GM19324 (cell line): Measurements from ENCODE around the gene HLA-E.
"Not testable (repeated sequence)": the region's sequence is repeated elsewhere in the genome, so short reads cannot be mapped to it uniquely, and the experiment has no call there.

ENCODE experiments used
- ATAC-seq: cut with Tn5 transposase; IDR thresholded peaks from one replicate; pipeline ENCODE4 v1.9.1; 2021; ENCODE audit warnings: mild to moderate bottlenecking, moderate library complexity; ENCODE audit not compliant: unreplicated experiment, low FRiP score

The HLA-E gene

DNA sequence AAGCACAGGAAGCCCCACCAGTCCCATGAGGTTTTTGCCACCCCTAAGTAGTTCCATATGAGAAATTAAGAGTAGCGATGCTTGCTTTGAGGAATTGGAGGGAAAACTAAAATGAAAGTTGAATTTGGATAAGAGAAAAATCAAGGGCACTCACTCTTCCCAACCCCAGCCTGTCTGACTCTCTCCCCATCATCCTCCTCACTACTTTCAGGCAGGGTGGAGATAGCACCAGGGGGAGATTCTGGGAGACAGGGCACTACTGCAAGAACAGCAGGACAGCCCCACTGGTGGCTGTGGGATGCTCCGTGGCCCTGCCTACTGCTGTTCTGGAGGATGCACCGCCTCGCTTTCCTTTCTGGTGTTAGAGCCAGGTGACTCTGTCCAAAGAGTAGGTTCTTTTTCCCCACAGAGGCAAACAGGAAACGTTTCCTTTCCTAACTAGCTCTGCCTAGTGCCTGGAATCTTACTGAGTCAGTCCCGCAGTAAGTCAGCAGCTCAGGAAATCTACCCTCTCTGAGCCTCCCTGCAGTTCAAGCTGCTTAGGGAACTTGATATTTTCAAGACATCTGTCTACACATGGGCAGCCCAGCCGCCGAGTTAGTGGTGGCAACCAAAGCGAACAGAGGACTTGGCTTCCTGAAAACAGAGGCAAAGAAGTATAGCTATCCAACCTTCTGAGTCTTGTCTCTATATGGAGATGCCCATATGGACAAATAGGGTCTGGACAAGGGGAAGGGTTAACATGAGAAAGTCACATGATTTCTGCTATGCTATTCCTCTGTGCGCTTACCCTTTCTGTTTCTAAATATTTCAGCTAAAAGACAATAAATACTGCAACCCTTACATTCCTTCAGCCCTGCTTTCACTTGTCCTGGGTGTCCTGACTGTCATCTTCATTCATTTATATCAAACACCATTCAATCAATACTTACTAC, 11.4 kb downstream of the HLA-E start:
- ATAC-seq, result no peak

DNA sequence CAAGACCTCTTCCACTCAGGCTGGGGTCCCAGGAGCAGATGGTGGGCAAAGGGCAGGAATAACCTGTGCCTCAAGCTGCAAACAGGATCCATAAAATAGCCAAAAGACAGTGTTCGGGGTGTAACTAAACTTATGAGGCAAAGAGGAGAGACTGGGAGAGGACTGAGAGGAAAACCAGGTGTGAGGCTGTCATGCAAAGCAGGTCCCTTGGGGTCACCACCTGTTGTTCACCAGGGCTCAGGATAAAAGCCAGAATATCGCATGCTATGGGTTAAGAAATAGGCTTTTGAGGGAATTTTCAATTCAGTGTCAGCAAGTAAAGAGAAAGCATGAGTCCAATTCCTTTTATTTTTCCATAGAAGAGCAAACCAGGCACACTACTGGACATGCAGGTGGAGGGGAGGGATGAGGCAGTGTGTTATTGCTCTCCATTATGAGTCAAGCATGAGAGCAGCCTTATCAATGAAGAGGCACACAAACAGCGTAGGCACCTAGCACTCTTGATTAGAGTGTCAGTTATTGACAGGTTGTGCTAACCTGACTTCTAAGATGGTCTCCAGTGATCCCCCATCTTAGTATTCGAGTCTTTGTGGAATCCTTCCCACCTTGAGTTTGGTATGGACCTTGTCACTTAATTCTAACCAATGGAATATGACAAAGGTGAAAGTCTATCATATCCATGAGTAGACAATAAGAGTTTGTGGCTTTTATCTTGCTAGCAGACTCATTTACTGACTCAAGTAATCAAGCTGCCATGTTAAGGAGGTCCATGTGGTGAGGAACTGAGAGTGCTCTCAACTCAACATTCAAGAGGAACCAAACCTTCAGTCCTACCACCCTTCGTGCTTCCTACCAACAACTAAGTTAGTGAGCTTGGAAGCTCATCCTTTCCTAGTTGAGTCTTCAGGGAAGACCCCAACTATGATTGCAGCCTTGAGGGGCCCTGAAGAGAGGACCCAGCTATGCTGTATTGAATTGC, 18.8 kb downstream of the HLA-E start:
- peak; percentile 26 for ATAC-seq

DNA sequence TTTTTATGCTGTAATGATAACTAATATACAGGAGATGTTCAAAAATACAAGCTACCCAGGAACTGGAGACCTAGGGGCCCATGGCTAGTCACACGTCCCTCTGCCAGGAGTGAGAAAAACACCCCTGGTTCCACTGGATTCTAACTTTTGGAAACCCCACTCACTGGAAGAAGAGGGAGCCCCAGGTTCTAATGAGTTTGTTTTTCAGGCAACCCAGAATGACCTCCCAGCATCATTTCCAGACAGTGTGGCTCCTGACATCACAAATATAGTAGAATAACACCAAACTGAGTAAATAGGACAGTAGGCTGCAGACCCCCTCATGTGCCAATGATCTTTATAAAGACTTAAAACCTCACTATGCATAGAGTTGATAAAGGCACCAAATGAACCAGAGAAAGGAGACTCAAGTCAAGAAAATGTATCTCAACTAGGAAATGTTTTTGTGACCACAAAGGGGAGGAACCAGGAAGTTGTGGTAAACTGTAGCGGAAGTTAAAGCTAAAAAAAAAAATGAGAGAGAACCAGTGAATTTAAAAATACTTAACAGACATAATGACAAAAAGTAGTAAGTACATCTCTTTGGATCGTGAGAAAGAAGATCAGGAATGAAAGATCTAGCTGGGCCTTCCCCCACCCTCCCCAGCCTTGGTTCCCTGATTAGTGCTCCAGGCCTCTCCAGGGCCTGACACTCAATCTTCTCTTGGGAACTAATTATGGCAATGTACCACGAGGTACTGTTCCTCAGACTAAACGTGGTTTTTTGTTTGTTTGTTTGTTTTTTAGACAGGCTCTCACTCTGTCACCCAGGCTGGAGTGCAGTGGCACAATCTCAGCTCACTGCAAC, 19.8 kb downstream of the HLA-E start:
- peak; percentile 60 for ATAC-seq

DNA sequence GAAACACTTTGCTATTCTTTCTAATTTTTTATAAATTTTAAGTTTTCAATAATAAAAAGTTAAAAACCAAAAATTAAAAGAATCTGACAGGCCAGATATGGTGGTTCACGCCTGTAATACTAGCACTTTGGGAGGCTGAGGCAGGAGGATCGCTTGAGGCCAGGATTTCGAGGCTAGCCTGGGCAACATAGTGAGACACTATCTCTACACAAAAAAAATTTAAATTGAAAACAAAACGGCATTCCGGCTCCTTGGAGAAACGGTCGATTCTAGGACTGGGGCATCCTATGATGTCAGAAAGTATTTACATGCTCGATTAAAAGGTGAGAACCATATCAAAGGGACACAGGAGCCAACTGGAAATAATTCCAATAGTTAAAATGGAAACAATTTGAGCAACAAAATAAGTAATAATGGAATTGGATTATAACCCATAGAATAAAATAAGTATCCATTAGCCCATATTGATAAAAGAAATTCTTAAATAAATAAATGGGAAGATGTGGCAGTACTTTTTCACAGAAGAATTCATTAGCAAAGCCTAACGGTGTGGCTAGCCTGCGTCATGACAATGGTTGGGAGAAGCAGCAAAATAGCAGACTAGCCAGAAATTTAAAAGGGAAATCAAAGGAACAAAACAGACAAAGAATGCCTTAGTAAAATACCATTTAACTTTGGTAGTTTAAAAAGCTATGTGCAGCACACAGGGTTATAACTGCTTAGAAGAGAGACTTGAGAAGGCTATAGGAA, 21.3 kb downstream of the HLA-E start:
- ATAC-seq, result no peak

DNA sequence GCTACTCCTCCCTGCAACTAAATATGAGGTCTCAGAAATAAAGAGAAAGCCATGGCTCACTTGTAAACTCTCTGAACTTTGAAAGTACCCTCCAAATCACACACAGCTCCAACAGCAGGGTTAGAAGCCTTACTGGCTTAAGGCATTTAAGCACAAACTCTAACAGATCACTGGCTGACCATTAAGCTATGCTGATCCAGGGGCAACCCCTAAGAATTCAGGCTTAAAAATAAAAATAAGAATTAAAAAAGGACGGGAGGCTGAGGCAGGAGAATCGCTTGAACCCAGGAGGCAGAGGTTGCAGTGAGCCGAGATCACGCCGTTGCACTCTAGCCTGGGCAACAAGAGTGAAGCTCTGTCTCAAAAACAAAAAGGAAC, 21.8 kb downstream of the HLA-E start:
- no peak for ATAC-seq

DNA sequence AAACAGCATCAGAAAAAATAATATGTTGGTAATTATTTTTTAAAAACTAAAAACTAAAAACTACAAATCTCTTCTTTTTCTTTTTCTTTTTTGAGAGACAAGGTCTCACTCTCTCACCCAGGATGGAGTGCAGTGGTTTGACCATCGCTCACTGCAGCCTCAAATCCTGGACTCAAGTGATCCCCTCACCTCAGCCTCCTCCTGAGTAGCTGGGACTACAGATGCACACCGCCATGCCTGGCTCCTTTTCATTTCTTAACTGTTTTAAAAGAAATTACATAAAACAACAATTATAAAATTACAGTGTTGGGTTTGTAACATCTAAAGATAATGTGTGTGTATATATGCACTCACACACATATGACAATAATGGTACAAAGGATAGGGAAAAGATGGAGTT, 24.1 kb downstream of the HLA-E start:
- ATAC-seq, result no peak

DNA sequence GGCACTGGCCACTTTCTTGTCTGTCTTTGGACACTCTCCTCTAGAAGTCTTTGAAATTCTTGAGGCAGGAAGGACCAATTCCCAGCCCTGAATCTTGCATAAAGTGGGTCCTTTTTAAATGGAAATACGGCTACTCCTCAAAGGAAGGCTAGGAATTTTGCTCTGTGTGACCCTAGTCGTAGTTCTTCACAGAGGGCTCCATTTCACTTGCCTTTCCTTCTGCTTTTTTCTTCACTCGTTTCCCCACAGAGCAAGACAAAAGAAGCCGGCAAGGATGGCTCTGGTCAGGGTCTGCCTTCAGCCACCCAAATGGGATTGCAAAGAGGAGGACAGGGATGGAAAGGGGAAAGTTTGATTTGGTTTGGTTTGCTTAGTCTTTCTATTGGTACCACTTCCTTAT, 25.8 kb downstream of the HLA-E start:
- ATAC-seq, result no peak

DNA sequence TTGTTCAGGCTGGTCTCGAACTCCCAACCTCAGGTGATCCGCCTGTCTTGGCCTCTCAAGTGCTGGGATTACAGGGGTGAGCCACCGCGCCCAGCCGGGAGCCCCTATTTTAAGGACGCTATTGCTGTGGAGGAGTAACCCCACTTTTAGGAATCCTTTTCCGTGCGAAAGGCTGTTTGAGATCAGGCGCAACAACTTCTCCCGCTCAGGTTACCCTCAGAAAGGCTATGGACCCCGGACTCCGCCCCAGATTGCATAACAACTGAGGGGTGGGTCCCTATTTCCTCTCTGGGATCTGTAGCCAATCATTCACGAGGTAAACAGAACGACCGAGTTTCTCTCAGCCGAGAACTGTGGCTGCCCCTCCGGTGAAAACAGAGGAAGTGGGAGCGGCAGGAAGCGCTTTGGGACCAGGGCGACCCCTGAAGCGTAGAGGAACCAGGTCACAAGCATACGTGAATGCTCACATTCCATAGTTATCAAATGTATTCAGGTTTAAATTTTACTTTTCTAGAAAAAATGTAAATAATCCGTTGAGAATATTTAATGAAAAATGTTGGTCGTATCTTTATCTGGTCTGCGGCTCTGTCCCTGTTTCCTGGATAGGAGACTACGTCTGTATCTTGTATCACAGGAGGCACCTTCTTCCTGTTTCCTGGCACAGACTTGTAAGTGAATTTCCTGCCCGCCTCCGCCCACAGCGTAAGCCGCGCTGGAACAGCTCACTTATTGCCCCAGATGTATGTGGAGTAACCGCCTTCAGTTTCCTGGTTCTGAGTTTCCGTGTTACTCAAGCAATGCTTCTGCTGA, 26.8 kb downstream of the HLA-E start:
- peak; percentile 70 for ATAC-seq

DNA sequence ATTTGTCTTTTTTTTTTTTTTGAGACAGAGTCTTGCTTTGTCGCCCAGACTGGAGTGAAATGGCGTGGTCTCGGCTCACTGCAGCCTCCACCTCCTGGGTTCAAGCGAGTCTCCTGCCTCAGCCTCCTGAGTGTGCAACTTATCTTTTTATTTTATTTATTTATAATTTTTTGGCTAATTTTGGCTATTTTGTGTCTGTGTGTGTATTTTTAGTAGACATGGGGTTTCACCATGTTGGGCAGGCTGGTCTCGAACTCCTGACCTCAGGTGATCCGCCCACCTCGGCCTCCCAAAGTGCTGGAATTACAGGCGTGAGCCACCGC, 27.4 kb downstream of the HLA-E start:
- ATAC-seq, result not testable (repeated sequence)

DNA sequence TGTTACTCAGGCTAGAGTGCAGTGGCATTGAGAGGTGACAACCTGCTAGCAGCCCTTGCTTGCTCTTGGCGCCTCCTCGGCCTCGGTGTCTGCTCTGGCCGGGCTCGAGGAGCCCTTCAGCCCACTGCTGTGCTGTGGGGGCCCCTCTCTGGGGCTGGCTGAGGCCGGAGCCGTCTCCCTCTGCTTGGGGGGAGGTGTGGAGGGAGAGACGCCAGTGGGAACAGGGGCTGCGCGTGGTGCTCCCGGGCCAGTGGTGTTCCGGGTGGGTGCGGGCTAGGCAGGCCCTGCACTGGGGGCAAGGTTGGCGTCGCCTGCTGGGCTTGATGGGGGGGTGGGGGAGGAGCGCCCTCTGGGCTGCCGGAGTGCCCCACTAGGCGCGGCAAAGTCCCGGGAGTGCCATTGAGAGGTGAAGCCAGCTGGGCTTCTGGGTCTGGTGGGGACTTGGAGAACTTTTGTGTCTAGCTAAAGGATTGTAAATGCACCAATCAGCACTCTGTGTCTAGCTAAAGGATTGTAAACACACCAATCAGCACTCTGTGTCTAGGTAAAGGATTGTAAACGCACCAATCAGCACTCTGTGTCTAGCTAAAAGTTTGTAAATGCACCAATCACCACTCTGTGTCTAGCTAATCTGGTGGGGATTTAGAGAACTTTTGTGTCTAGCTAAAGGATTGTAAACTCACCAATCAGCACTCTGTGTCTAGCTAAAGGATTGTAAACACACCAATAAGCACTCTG, 28.6 kb downstream of the HLA-E start:
- ATAC-seq, result not testable (repeated sequence)

DNA sequence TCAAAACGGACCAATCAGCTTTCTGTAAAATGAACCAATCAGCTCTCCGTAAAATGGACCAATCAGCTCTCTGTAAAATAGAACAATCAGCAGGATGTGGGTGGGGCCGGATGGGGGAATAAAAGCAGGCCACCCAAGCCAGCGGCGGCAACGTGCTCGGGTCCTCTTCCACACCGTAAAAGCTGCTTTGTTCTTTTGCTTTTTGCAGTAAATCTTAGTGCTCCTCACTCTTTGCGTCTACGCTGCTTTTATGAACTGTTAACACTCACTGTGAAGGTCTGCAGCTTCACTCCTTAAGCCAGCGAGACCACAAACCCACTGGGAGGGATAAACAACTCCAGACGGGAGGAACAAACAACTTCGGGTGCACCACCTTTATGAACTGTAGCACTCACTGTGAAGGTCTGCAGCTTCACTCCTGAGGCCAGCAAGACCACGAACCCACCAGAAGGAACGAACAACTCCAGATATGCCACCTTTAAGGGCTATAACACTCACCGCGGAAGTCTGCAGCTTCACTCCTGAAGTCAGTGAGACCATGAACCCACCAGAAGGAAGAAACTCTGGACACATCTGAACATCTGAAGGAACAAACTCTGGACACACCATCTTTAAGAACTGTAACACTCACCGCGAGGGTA, 29.3 kb downstream of the HLA-E start:
- ATAC-seq, result not testable (repeated sequence)

DNA sequence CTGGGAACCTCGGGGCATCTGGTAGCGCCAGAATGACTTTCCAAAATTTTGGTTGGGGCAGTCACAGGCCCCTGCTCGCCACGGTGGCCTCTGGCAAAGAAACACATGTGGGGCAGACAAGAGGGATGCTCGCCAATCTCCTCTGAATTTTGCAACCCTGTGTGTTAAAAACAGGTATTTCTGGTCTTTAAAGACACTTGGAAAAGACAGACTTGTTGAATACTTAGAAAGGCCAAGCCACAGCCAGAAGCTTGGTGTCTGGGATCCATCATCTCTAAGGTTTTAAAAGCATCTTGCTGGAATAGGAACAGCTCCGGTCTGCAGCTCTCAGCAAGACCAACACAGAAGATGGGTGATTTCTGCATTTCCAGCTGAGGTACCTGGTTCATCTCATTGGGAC, 31.2 kb downstream of the HLA-E start:
- ATAC-seq, result no peak

DNA sequence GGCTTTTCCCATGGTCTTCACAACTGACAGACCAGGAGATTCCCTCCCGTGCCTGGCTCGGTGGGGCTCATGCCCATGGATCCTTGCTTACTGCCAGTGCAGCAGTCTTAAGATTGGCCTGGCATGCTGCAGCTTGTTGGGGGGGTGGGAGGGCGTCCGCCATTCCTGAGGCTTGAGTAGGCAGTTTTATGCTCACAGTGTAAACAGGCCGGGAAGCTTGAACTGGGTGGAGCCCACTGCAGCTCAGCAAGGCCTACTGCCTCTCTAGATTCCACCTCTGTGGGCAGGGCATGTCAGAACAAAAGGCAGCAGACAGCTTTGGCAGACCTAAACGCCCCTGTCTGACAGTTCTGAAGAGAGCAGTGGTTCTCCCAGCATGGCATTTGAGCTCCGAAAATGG, 31.8 kb downstream of the HLA-E start:
- not testable (repeated sequence) for ATAC-seq

DNA sequence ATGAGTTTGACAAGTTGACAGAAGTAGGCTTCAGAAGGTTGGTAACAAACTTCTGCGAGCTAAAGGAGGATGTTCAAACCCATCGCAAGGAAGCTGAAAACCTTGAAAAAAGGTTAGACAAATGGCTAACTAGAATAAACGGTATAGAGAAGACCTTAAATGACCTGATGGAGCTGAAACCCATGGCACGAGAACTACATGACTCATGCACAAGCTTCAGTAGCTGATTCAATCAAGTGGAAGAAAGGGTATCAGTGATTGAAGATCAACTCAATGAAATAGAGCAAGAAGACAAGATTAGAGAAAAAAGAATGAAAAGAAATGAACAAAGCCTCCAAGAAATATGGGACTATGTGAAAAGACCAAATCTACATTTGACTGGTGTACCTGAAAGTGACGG, 32.6 kb downstream of the HLA-E start:
- not testable (repeated sequence) for ATAC-seq

DNA sequence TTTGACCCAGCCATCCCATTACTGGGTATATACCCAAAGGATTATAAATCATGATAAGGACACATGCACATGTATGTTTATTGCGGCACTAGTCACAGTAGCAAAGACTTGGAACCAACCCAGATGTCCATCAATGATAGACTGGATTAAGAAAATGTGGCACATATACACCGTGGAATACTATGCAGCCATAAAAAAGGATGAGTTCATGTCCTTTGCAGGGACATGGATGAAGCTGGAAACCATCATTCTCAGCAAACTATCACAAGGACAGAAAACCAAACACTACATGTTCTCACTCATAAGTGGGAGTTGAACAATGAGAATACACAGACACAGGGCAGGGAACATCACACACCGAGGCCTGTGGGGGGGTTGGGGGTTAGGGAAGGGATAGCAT, 37.1 kb downstream of the HLA-E start:
- not testable (repeated sequence) for ATAC-seq

DNA sequence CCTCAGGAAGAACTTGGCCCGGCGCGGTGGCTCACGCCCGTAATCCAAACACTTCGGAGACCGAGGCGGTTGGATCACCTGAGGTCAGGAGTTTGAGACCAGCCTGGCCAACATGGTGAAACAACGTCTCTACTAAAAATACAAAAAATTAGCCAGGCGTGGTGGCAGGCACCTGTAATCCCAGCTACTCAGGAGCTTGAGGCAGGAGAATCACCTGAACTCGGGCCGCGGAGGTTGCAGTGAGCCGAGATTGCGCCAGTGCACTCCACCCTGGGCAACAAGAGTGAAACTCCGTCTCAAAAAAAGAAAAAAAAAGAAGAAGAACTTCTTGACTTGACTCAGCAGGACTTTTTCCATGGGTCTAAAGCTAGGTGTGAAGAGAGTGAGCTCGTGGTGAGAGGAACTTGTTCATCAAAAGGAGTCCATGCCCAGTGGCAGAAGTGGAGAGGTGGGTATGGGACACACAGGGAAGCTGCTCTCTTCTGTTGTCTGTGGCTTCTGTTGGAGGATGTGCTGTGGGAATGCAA, 40.1 kb downstream of the HLA-E start:
- peak; percentile 42 for ATAC-seq

DNA sequence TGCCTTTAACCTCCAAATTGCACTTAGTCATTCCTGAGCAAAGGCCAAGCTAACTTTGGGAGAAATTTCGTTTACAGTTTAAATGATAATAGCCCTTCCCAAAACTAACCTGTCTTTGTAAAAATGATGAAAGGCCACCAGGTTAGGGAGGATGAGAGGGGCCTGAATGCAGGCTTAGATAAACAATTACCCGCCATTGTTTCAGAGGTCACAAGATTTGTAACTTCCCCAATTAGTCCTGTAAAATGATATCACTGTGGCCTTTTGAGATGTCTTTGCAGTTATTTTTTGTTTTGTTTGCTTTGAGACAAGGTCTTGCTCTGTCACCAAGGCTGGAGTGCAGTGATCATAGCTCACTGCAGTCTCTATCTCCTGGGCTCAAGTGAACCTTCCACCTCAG, 40.7 kb downstream of the HLA-E start:
- ATAC-seq, result no peak
